Measurements from ENCODE around the gene NOC2L.

The NOC2L gene

DNA sequence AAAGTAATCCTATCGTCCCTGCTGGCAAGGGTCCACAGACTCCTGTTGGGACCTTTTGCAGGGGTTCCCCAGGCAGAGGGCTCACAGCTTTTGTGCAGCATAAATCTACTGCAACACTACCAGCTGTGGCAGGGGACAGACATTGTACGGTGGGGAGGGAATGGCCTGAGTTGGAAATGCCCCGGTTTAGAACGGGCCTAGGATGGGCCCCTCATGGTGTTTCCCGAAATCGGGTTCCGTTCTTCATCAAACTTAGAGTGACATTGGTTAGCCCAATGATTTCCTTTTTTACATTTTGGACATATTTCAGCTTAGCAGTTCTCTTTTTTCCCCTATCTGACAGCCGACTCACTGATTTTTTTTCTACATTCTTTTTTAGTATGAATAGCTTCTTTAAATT lies 61.8 kb downstream of the NOC2L start:
- H3K4me3 Mint-ChIP-seq: no peak overlapping the region
- H3K36me3 Mint-ChIP-seq (ENCODE audit: low read depth): no peaks in the 10 kb centered on the region
- H3K4me1 Mint-ChIP-seq: peaks cover 18% of the 10 kb centered on the region
- H3K9me3 Mint-ChIP-seq: no peaks in the 10 kb centered on the region
- H3K27me3 Mint-ChIP-seq (ENCODE audit: low read depth): peaks cover 76% of the 10 kb centered on the region
- no peak overlapping the region for H3K27ac Mint-ChIP-seq
- TF ChIP-seq, protein P1, sequence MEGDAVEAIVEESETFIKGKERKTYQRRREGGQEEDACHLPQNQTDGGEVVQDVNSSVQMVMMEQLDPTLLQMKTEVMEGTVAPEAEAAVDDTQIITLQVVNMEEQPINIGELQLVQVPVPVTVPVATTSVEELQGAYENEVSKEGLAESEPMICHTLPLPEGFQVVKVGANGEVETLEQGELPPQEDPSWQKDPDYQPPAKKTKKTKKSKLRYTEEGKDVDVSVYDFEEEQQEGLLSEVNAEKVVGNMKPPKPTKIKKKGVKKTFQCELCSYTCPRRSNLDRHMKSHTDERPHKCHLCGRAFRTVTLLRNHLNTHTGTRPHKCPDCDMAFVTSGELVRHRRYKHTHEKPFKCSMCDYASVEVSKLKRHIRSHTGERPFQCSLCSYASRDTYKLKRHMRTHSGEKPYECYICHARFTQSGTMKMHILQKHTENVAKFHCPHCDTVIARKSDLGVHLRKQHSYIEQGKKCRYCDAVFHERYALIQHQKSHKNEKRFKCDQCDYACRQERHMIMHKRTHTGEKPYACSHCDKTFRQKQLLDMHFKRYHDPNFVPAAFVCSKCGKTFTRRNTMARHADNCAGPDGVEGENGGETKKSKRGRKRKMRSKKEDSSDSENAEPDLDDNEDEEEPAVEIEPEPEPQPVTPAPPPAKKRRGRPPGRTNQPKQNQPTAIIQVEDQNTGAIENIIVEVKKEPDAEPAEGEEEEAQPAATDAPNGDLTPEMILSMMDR (IDR thresholded peaks at IDR 0.05; ENCODE audit: unreplicated experiment in 3 of 3): no peak

Data from nephron (organoid).